Measurements from ENCODE around the gene EYS.
"Not testable (repeated sequence)": the region's sequence is repeated elsewhere in the genome, so short reads cannot be mapped to it uniquely, and the experiment has no call there.

EYS gene

DNA sequence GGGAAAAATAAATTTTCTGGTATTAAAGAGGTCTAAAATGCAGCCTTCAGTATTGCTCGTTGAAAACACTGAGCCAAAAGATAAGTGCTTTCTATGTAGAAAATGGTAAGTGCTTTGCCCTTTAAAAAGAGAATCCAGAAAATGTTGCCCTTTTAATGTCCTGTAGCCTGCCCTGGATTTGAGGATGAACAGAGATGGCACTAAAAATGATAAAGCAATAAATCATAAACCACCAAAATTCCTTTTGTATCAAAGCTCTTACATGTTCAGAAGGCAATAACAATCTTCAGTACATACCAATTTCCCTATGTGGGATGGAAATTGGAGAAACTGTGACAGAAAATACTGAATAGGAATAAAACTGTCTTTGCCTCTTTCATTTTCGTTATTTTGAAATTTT lies 1665.7 kb downstream of the EYS start:
- TF ChIP-seq CTCF (IDR thresholded peaks at IDR 0.05; ENCODE audit: insufficient read depth, low read depth, low read length, missing control alignments) = no peak
- DNase-seq (ENCODE audit: low read depth) = no peak
- no peak overlapping the region for H3K4me3 ChIP-seq (ENCODE audit: low read length)

DNA sequence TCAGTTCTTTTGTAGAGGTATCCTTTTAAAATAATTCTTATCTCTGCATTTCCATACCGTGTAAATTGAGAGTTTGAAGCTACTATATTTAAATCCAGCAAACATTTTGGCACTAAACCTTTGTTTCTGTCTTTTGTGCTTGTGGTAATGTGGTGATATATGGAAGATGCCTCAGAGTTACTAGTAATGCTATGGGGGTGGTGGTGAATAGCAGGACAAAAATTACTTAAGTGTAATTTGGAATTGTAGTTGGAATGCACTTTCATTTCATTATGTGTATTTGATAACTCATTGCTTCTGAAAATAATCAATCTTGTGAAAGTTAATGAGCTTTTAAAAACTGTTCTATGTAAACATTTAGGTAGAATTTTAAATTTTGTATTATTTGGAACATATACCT lies 1666.9 kb downstream of the EYS start:
- H3K4me3 ChIP-seq (ENCODE audit: low read length) = no peak overlapping the region
- DNase-seq (ENCODE audit: low read depth) = no peak

DNA sequence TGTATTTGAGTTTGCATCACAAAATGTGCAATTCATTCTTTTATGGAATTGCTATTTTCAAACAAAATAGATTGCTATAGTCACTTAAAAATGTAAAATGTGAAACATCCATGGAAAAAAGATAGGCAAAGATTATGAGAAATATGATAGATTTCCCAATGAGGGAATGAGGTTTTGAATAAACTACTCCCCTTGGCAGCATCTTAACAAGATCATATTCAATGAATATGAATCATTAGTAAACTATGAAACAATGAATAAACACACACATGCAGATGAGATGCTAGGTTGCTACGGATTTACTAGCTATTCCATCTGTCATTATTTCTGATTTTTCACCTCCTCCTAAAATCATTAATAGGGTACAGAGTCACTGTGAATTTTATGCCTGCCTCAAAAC lies 1669.6 kb downstream of the EYS start:
- TF ChIP-seq CTCF (IDR thresholded peaks at IDR 0.05; ENCODE audit: insufficient read depth, low read depth, low read length, missing control alignments) = no peak
- DNase-seq (ENCODE audit: low read depth) = peak; percentile 27
- no peak overlapping the region for H3K4me3 ChIP-seq (ENCODE audit: low read length)

More for the DNA sequence above, 1666.9 kb downstream of the EYS start:
- no peak for TF ChIP-seq CTCF (IDR thresholded peaks at IDR 0.05; ENCODE audit: insufficient read depth, low read depth, low read length, missing control alignments)

GRCh38 chr6:64034910-64035655 lies 1671.9 kb downstream of the EYS start:
- peak; percentile 96 for DNase-seq (ENCODE audit: low read depth)
- H3K4me3 ChIP-seq (ENCODE audit: low read length) = no peak overlapping the region
- no peak for TF ChIP-seq CTCF (IDR thresholded peaks at IDR 0.05; ENCODE audit: insufficient read depth, low read depth, low read length, missing control alignments)

GRCh38 chr6:64034291-64034690 lies 1672.7 kb downstream of the EYS start:
- no peak for DNase-seq (ENCODE audit: low read depth)
- no peak for TF ChIP-seq CTCF (IDR thresholded peaks at IDR 0.05; ENCODE audit: insufficient read depth, low read depth, low read length, missing control alignments)
- no peak overlapping the region for H3K4me3 ChIP-seq (ENCODE audit: low read length)

DNA sequence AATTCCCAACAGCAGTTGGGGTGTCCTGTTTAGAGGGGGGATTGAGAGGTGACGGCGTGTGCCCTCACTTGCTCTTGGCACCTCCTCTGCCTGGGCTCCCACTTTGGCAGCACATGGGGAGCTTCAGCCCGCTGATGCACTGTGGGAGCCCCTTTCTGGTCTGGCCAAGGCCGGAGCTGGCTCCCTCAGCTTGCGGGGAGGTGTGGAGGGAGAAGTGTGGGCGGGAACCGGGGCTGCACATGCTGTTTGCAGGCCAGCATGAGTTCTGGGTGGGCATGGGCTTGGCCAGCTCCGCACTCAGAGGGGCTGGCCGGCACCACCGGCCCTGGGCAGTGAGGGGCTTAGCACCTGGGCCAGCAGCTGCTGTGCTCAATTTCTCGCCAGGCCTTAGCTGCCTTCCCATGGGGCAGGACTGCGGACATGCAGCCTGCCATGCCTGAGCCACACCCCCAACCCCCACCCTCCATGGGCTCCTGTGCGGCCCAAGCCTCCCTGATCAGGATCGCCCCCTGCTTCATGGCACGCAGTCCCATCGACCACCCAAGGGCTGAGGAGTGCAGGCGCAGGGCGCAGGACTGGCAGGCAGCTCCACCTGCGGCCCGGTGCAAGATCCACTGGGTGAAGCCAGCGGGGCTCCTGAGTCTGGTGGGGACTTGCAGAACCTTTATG lies 1675.9 kb downstream of the EYS start:
- not testable (repeated sequence) for DNase-seq (ENCODE audit: low read depth); H3K4me3 ChIP-seq (ENCODE audit: low read length)

DNA sequence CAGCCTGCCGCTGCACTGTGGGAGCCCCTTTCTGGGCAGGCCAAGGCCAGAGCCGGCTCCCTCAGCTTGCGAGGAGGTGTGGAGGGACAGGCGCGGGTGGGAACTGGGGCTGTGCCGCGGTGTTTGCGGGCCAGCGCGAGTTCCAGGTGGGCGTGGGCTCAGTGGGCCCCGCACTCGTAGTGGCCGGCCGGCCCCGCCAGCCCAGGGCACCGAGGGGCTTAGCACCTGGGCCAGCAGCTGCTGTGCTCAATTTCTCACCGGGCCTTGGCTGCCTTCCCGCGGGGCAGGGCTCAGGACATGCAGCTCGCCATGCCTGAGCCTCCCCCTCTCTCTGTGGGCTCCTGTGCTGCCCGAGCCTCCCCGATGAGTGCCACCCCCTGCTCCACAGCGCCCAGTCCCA lies 1683.3 kb downstream of the EYS start:
- TF ChIP-seq CTCF (IDR thresholded peaks at IDR 0.05; ENCODE audit: insufficient read depth, low read depth, low read length, missing control alignments) = no peak
- no peak overlapping the region for H3K4me3 ChIP-seq (ENCODE audit: low read length)
- no peak for DNase-seq (ENCODE audit: low read depth)
